H1 (cell line): ENCODE measurements around the gene DCXR. TPM values are rescaled to one million over a fixed set of nuclear protein-coding genes. Genes with fewer than 3 reads are reported as not detected.

ENCODE experiments used
- CBX5 ChIP-seq: fragments of 300-800, 300-1000 bp; sonication (generic); IDR thresholded peaks from 2 replicates; pipeline ENCODE4 v1.7.1; 2016; ENCODE audit warnings: antibody characterized with exemption, low read length, low read depth
- CTCF ChIP-seq, 3 experiments: IDR thresholded peaks; 1 replicate in 2 of 3; 2 replicates in 1 of 3; pipeline versions ENCODE4 v1.5.1 to v1.6.1; 2011; ENCODE audit warnings: low read length in 3 of 3, mild to moderate bottlenecking in 3 of 3, inconsistent platforms in 2 of 3, low read depth in 1 of 3, moderate library complexity in 1 of 3; ENCODE audit not compliant: insufficient read depth in 1 of 3; ENCODE audit errors: control extremely low read depth in 1 of 3
- MAFK ChIP-seq: IDR thresholded peaks from 2 replicates; pipeline ENCODE4 v1.6.1; 2012; ENCODE audit warnings: low read depth, mild to moderate bottlenecking, improper control_type of control experiment, low read length
- PHF8 ChIP-seq: fragments of 200-600 bp; sonication (generic); conservative IDR thresholded peaks from 2 replicates; pipeline ENCODE4 v1.7.1; 2012; ENCODE audit warnings: low read depth, mild to moderate bottlenecking, inconsistent platforms, low read length, moderate library complexity
- POLR2AphosphoS5 ChIP-seq: IDR thresholded peaks from 2 replicates; pipeline ENCODE4 v1.6.1; 2011; ENCODE audit warnings: low read depth, low read length
- polyA plus RNA-seq, 7 experiments: library from polyadenylated mRNA; depleted of rRNA in 3 of 7; stranded (reverse) in 5 of 7; unstranded in 2 of 7; fragments of >200 nt in 5 of 7; fragments of 200-250 nt in 2 of 7; gene quantifications; 1 replicate in 5 of 7; 2 replicates in 1 of 7; 4 replicates in 1 of 7; pipeline versions ENCODE4 v1.2.1 to v1.2.3, GENCODE V29; 2011 to 2013; ENCODE audit warnings: missing spikeins in 2 of 7, mixed read lengths in 2 of 7
- total RNA-seq: library from RNA; stranded (reverse); fragmentation: NEBNext Ultra II Directional; extraction: Animal tissue kit (Norgen Biotek cat#: 25700); gene quantifications from 2 replicates; pipeline ENCODE4 v1.2.1, GENCODE V29; 2021

Gene DCXR
- total and polyA plus RNA-seq, 2 of the 8 experiments (the other 6 are each of a cell fraction or from before 2014, with no cell fraction given), result 96.3 to 212 TPM

DNA sequence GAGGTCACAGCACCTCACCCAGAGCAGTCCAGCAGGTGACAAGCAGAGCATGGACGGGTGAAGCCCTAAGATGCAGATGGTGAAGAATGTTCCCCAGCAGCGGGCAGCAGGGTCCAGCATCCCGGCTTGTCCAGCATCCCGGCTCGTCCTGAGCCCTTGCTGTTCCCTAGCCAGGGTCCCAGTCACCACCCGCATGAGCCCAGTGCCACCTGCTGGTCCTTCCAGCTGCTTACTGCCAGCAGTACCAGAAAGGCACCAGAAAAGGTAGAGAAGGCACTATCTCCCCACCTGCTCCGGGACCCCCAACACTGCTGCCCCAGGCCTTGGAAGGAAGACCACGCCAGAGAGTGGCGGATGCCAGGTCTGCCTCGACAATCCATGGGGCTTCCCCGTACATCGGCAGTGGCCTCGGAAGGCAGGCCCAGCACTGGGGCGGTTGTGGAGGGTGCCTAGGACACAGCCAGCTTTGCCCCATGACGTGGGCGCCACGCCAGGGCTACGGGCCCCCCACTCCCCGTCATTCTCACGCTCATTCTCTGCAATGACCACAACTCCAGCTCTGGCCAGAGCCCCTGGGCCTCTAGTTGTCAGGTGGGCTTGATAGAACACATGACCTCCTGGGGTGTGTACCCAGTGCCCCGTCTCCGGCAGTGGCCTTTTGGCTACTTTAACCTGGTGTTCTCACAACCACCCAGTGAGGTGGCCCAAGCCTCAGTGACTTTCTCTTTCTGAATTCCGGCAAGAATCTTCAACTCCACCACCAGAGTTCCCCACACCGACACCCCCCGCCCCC is 16.2 kb downstream of the DCXR start (continued):
- peak; percentile 47 to 55 (median 51) for TF ChIP-seq CTCF (IDR thresholded peaks at IDR 0.05; ENCODE audit: control extremely low read depth in 1 of 3, insufficient read depth in 1 of 3, low read depth in 1 of 3, low read length in 3 of 3)
- no peak for TF ChIP-seq POLR2AphosphoS5
- TF ChIP-seq MAFK, result no peak
- no peak for TF ChIP-seq PHF8
- no peak for TF ChIP-seq CBX5
